CD4-positive, CD25-positive, alpha-beta regulatory T cell (primary cell): ENCODE results near the gene SIK3. TPM values are rescaled to one million over a fixed set of nuclear protein-coding genes. Genes with fewer than 3 reads are reported as not detected.
A peak's percentile ranks its signal among the peaks of the same experiment; 100 is the strongest.

ENCODE experiments used
- ATAC-seq, 2 donors: fragments of 150-1000 bp; cut with Tn5 transposase; one replicate each; pipeline ENCODE4 v1.10.0; 2021; ENCODE audit warnings: low read depth in 2 of 2, moderate number of reproducible peaks in 2 of 2, moderate library complexity in 1 of 2
- DNase-seq, 3 donors: peaks; one replicate each; pipeline versions ENCODE4 v3.0.0 to v3.0.0-alpha.2; 2012 to 2022; ENCODE audit warnings: mixed read lengths in 1 of 3
- H3K27ac ChIP-seq: one replicate; pipeline ENCODE4 v1.7.0; 2013; ENCODE audit warnings: mild to moderate bottlenecking, low read length; ENCODE audit not compliant: insufficient read depth, poor library complexity, severe bottlenecking
- H3K27me3 ChIP-seq: one replicate; pipeline ENCODE4 v1.7.0; 2013; ENCODE audit warnings: low read length; ENCODE audit not compliant: control insufficient read depth, insufficient read depth
- H3K36me3 ChIP-seq: one replicate; pipeline ENCODE4 v1.7.0; 2013; ENCODE audit warnings: mild to moderate bottlenecking, low read length, moderate library complexity; ENCODE audit not compliant: control insufficient read depth, insufficient read depth
- H3K4me1 ChIP-seq: 2 replicates; pipeline ENCODE4 v1.7.0; 2013; ENCODE audit warnings: mild to moderate bottlenecking, low read length; ENCODE audit not compliant: insufficient read depth, control insufficient read depth, poor library complexity, severe bottlenecking
- H3K4me3 ChIP-seq: one replicate; pipeline ENCODE4 v1.7.0; 2013; ENCODE audit warnings: low read depth, mild to moderate bottlenecking, low read length, moderate library complexity
- H3K9me3 ChIP-seq, 2 experiments: 1 replicate in 1 of 2; 2 replicates in 1 of 2; pipeline ENCODE4 v1.7.0; 2013; ENCODE audit warnings: low read length in 2 of 2, mild to moderate bottlenecking in 1 of 2, moderate library complexity in 1 of 2; ENCODE audit not compliant: control insufficient read depth in 2 of 2
- H3K27ac Mint-ChIP-seq, 3 donors: one replicate each; pipeline ENCODE4 v1.8.0; 2020 to 2022; ENCODE audit warnings: mild to moderate bottlenecking in 3 of 3, mixed read lengths in 3 of 3, moderate library complexity in 2 of 3
- H3K27me3 Mint-ChIP-seq: one replicate; pipeline ENCODE4 v1.8.0; 2022; ENCODE audit warnings: mild to moderate bottlenecking, mixed read lengths
- H3K36me3 Mint-ChIP-seq: one replicate; pipeline ENCODE4 v1.8.0; 2020; ENCODE audit warnings: mixed read lengths
- H3K4me1 Mint-ChIP-seq, 4 donors: one replicate each; pipeline ENCODE4 v1.8.0; 2020 to 2022; ENCODE audit warnings: mixed read lengths in 4 of 4, mild to moderate bottlenecking in 1 of 4
- H3K4me3 Mint-ChIP-seq, 4 donors: one replicate each; pipeline ENCODE4 v1.8.0; 2020 to 2022; ENCODE audit warnings: mild to moderate bottlenecking in 4 of 4, mixed read lengths in 4 of 4, moderate library complexity in 3 of 4
- H3K9me3 Mint-ChIP-seq, 7 donors: one replicate each; pipeline ENCODE4 v1.8.0; 2020 to 2022; ENCODE audit warnings: mixed read lengths in 7 of 7, mild to moderate bottlenecking in 3 of 7, moderate library complexity in 2 of 7
- polyA plus RNA-seq, 4 donors: library from polyadenylated mRNA; unstranded; fragments of 300-500 nt; fragmentation: Illumina TruSeq; gene quantifications; one replicate each; pipeline ENCODE4 v1.2.3, GENCODE V29; 2021
- total RNA-seq: library from RNA; stranded (reverse); gene quantifications from one replicate; pipeline ENCODE4 v1.2.3, GENCODE V29; 2022

The SIK3 gene
- total and polyA plus RNA-seq, 5 donors from 2014 or later: 7.0 to 55.2 (median 9.4) TPM

GRCh38 chr11:117107701-117108590 lies 9.7 kb upstream of the SIK3 start:
- H3K27ac Mint-ChIP-seq: no peak overlapping the region
- Histone ChIP-seq H3K36me3 (no peaks in the 10 kb centered on the region), H3K9me3 (no peaks in the 10 kb centered on the region), H3K4me3 (no peak overlapping the region), H3K27ac (no peak overlapping the region), H3K27me3 (no peaks in the 10 kb centered on the region), H3K4me1 (no peaks in the 10 kb centered on the region)
- no peak for ATAC-seq
- H3K36me3 Mint-ChIP-seq: no peaks in the 10 kb centered on the region
- no peaks in the 10 kb centered on the region for H3K9me3 Mint-ChIP-seq
- peaks cover 0 to 6% (median 2%) of the 10 kb centered on the region in 4 donors for H3K4me1 Mint-ChIP-seq
- no peak overlapping the region for H3K4me3 Mint-ChIP-seq
- H3K27me3 Mint-ChIP-seq: peaks cover 5% of the 10 kb centered on the region
- DNase-seq: no peak

GRCh38 chr11:117100556-117100955 lies 2.3 kb upstream of the SIK3 start:
- DNase-seq: no peak
- peaks cover 0 to 2% (median 0%) of the 10 kb centered on the region in 7 donors for H3K9me3 Mint-ChIP-seq
- Histone ChIP-seq H3K27ac (no peak overlapping the region), H3K4me1 (peaks cover 28% of the 10 kb centered on the region), H3K4me3 (no peak overlapping the region), H3K36me3 (no peaks in the 10 kb centered on the region), H3K9me3 (no peaks in the 10 kb centered on the region), H3K27me3 (no peaks in the 10 kb centered on the region)
- peak overlapping the region in 2 of 3 donors; percentile 65 to 81 for H3K27ac Mint-ChIP-seq
- H3K4me3 Mint-ChIP-seq: peak overlapping the region in 2 of 4 donors; percentile 6 to 98
- H3K36me3 Mint-ChIP-seq: no peaks in the 10 kb centered on the region
- no peak for ATAC-seq
- H3K4me1 Mint-ChIP-seq: peaks cover 6 to 35% (median 28%) of the 10 kb centered on the region in 4 donors
- H3K27me3 Mint-ChIP-seq: peaks cover 19% of the 10 kb centered on the region

- H3K4me1 Mint-ChIP-seq: peaks cover 14 to 44% (median 36%) of the 10 kb centered on the region in 4 donors
- no peaks in the 10 kb centered on the region for H3K36me3 ChIP-seq
- peak overlapping the region; percentile 85 to 99 (median 99) for H3K27ac Mint-ChIP-seq
- peaks cover 0 to 2% (median 0%) of the 10 kb centered on the region in 7 donors for H3K9me3 Mint-ChIP-seq
- DNase-seq (no peak), ATAC-seq (no peak)
- no peak overlapping the region for H3K4me3 ChIP-seq
- H3K4me1 ChIP-seq: peaks cover 37% of the 10 kb centered on the region
- H3K27me3 ChIP-seq: no peaks in the 10 kb centered on the region
- H3K27me3 Mint-ChIP-seq: peaks cover 19% of the 10 kb centered on the region
- H3K36me3 Mint-ChIP-seq: no peaks in the 10 kb centered on the region
- H3K27ac ChIP-seq: no peak overlapping the region
- H3K4me3 Mint-ChIP-seq: peak overlapping the region; percentile 57 to 98 (median 92)
- no peaks in the 10 kb centered on the region for H3K9me3 ChIP-seq
Measured at GRCh38 chr11:117099696-117100095, 1.5 kb upstream of the SIK3 start.

- peaks cover 19% of the 10 kb centered on the region for H3K27me3 Mint-ChIP-seq
- H3K27me3 ChIP-seq: no peaks in the 10 kb centered on the region
- H3K4me1 Mint-ChIP-seq: peaks cover 22 to 63% (median 50%) of the 10 kb centered on the region in 4 donors
- ATAC-seq: peak in 1 of 2 donors; percentile 8
- H3K27ac ChIP-seq: peak overlapping the region; percentile 80
- peak overlapping the region; percentile 88 for H3K4me3 ChIP-seq
- no peaks in the 10 kb centered on the region for H3K36me3 ChIP-seq
- peaks cover 49% of the 10 kb centered on the region for H3K4me1 ChIP-seq
- peak overlapping the region; percentile 94 to 99 (median 97) for H3K27ac Mint-ChIP-seq
- peak; percentile 19 to 36 (median 31) for DNase-seq
- H3K4me3 Mint-ChIP-seq: peak overlapping the region; percentile 86 to 99 (median 96)
- H3K36me3 Mint-ChIP-seq: peaks cover 2% of the 10 kb centered on the region
- no peaks in the 10 kb centered on the region for H3K9me3 ChIP-seq
- H3K9me3 Mint-ChIP-seq: peaks cover 0 to 2% (median 0%) of the 10 kb centered on the region in 7 donors
Measured at GRCh38 chr11:117097389-117098268, 599 bp downstream of the SIK3 start.

- Histone ChIP-seq H3K4me1 (peaks cover 49% of the 10 kb centered on the region), H3K4me3 (peak overlapping the region; percentile 88), H3K9me3 (no peaks in the 10 kb centered on the region), H3K36me3 (peaks cover 2% of the 10 kb centered on the region), H3K27ac (peak overlapping the region; percentile 80), H3K27me3 (no peaks in the 10 kb centered on the region)
- H3K27ac Mint-ChIP-seq: peak overlapping the region; percentile 94 to 99 (median 97)
- ATAC-seq: no peak
- peaks cover 8% of the 10 kb centered on the region for H3K36me3 Mint-ChIP-seq
- H3K27me3 Mint-ChIP-seq: peaks cover 19% of the 10 kb centered on the region
- DNase-seq: no peak
- peaks cover 27 to 67% (median 55%) of the 10 kb centered on the region in 4 donors for H3K4me1 Mint-ChIP-seq
- peaks cover 0 to 4% (median 1%) of the 10 kb centered on the region in 7 donors for H3K9me3 Mint-ChIP-seq
- H3K4me3 Mint-ChIP-seq: peak overlapping the region; percentile 86 to 99 (median 96)
Measured at GRCh38 chr11:117097014-117097388, 1.2 kb downstream of the SIK3 start.

GRCh38 chr11:117096201-117096991 lies 1.8 kb downstream of the SIK3 start:
- peaks cover 19% of the 10 kb centered on the region for H3K27me3 Mint-ChIP-seq
- ATAC-seq (peak in 1 of 2 donors; percentile 10), DNase-seq (peak; percentile 32 to 59 (median 49))
- Histone ChIP-seq H3K4me3 (peak overlapping the region; percentile 88), H3K9me3 (no peaks in the 10 kb centered on the region), H3K27me3 (no peaks in the 10 kb centered on the region), H3K36me3 (peaks cover 2% of the 10 kb centered on the region), H3K4me1 (peaks cover 49% of the 10 kb centered on the region), H3K27ac (peak overlapping the region; percentile 80)
- H3K36me3 Mint-ChIP-seq: peaks cover 11% of the 10 kb centered on the region
- H3K4me3 Mint-ChIP-seq: peak overlapping the region; percentile 86 to 99 (median 96)
- peaks cover 27 to 72% (median 57%) of the 10 kb centered on the region in 4 donors for H3K4me1 Mint-ChIP-seq
- H3K9me3 Mint-ChIP-seq: peaks cover 0 to 5% (median 2%) of the 10 kb centered on the region in 7 donors
- peak overlapping the region; percentile 94 to 99 (median 97) for H3K27ac Mint-ChIP-seq
